GM13977 (cell line): ENCODE measurements around the gene TACC2.

Experiments used
- DNase-seq: peaks from one replicate; pipeline ENCODE4 v3.0.0; 2012; ENCODE audit warnings: low spot score
- in situ Hi-C: fragments of 300-500 bp; cut with MboI; formaldehyde crosslinking; loops from one replicate; pipeline ENCODE4 v1.12.0; 2022; ENCODE audit warnings: low sequenced_read_pairs, low pct_unique_long_range_greater_than_20kb, mixed read lengths, inconsistent platforms; ENCODE audit not compliant: unreplicated experiment
- TF ChIP-seq, protein P1 (sequence below): IDR thresholded peaks from 2 replicates; pipeline ENCODE4 v1.5.1; 2012; ENCODE audit warnings: mild to moderate bottlenecking, control low read depth; ENCODE audit not compliant: insufficient read depth; ENCODE audit errors: extremely low read depth, missing control alignments

The TACC2 gene

DNA sequence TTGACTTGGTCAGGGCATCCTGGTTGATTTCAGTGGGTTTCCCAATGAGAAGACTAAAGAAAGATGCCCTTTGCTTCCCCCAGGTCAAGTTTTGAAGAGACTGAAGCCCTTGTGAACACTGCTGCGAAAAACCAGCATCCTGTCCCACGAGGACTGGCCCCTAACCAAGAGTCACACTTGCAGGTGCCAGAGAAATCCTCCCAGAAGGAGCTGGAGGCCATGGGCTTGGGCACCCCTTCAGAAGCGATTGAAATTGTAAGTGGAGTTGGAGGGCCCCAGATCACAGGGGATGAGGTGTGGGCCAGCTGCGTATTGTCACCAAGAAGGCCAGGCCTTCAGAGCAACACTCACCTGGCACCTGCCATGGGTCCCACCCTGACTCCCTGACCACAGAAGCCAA is 238.8 kb downstream of the TACC2 start:
- TF ChIP-seq, protein P1, sequence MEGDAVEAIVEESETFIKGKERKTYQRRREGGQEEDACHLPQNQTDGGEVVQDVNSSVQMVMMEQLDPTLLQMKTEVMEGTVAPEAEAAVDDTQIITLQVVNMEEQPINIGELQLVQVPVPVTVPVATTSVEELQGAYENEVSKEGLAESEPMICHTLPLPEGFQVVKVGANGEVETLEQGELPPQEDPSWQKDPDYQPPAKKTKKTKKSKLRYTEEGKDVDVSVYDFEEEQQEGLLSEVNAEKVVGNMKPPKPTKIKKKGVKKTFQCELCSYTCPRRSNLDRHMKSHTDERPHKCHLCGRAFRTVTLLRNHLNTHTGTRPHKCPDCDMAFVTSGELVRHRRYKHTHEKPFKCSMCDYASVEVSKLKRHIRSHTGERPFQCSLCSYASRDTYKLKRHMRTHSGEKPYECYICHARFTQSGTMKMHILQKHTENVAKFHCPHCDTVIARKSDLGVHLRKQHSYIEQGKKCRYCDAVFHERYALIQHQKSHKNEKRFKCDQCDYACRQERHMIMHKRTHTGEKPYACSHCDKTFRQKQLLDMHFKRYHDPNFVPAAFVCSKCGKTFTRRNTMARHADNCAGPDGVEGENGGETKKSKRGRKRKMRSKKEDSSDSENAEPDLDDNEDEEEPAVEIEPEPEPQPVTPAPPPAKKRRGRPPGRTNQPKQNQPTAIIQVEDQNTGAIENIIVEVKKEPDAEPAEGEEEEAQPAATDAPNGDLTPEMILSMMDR, result no peak
- no peak for DNase-seq
- in situ Hi-C loops, result no loop called here

- no peak for DNase-seq
- TF ChIP-seq, protein P1, result no peak
- in situ Hi-C loops, result no loop called here
Measured at GRCh38 chr10:122229666-122230065, 240.7 kb downstream of the TACC2 start.

GRCh38 chr10:122230222-122230621 is 241.3 kb downstream of the TACC2 start:
- TF ChIP-seq, protein P1, result no peak
- in situ Hi-C loops, result no loop called here
- no peak for DNase-seq

DNA sequence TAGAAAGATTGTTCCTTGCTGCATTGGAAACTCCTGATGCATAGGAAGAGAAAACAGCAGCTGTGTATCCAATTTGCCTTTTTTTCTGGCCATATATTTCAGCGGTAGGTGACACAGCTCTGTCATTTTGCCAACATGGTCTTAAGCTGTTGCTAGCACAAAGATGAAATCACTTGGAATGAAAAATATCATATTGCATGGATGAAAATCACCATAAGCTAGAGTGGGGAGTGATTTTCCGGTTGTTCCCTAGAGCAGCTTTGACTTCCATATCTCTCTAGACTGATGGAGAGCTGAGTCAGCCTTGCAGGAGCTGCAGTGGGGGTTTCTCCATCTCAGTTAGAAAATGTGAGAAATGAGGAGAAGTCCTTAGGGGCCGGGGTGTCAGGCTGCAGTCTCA is 243.8 kb downstream of the TACC2 start:
- TF ChIP-seq, protein P1, result no peak
- in situ Hi-C loops, result no loop called here
- no peak for DNase-seq

GRCh38 chr10:122233857-122234348 is 244.9 kb downstream of the TACC2 start:
- in situ Hi-C loops, result no loop called here
- DNase-seq, result no peak
- TF ChIP-seq, protein P1, result no peak

DNA sequence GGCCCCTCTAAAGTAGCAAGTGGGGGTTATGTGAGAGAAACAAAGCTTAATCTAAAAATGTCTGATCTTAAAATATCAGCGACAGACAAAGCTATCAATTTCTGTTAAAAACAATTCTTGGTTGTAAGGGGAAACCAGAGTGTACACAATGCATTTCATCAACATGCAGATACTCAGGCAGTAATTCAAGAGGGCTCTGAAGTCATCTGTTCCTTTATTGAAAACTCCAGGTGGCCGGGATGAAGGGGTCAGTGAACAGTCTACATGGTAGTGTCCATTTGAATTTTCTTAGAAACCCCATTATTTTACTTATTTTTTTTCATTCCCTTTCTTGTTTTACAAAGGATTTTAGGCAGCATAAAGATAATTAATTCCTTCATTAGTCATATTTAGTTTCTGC is 245.5 kb downstream of the TACC2 start:
- in situ Hi-C loops, result no loop called here
- DNase-seq, result no peak
- TF ChIP-seq, protein P1, result no peak

GRCh38 chr10:122236690-122237306 is 247.8 kb downstream of the TACC2 start:
- in situ Hi-C loops, result no loop called here
- DNase-seq, result no peak
- TF ChIP-seq, protein P1, result no peak
